Cardiac muscle cell (in vitro differentiated cells and primary cell): ENCODE results near the gene SP140. TPM values are rescaled to one million over a fixed set of nuclear protein-coding genes. Genes with fewer than 3 reads are reported as not detected.
A peak's percentile ranks its signal among the peaks of the same experiment; 100 is the strongest.

Source experiments
- DNase-seq, 2 donors: peaks; one replicate each; pipeline versions ENCODE4 v3.0.0 to v3.0.0-alpha.2; 2010 to 2017; ENCODE audit warnings: low read depth in 1 of 2, low spot score in 1 of 2
- H3K27ac ChIP-seq: fragments of 200-600 bp; sonication (generic); 2 replicates; pipeline ENCODE4 v1.5.1; 2016
- H3K27me3 ChIP-seq: fragments of 200-600 bp; sonication (generic); 2 replicates; pipeline ENCODE4 v1.6.0; 2016; ENCODE audit warnings: control low read depth
- H3K36me3 ChIP-seq: fragments of 200-600 bp; sonication (generic); 2 replicates; pipeline ENCODE4 v1.5.1; 2016; ENCODE audit warnings: control low read depth
- H3K4me1 ChIP-seq: fragments of 200-600 bp; sonication (generic); 2 replicates; pipeline ENCODE4 v1.8.1; 2017; ENCODE audit warnings: low read depth, mild to moderate bottlenecking, mixed run types
- H3K4me3 ChIP-seq: fragments of 200-600 bp; sonication (generic); 2 replicates; pipeline ENCODE4 v1.5.1; 2016; ENCODE audit warnings: mild to moderate bottlenecking
- H3K9me3 ChIP-seq: fragments of 200-600 bp; sonication (generic); 2 replicates; pipeline ENCODE4 v1.5.1; 2017; ENCODE audit warnings: low read depth, mild to moderate bottlenecking, control low read depth
- CTCF ChIP-seq: IDR thresholded peaks from 2 replicates; pipeline ENCODE4 v1.5.1; 2012; ENCODE audit warnings: low read depth, mild to moderate bottlenecking, low read length
- polyA plus RNA-seq: library from polyadenylated mRNA; unstranded; fragments of >200 nt; fragmentation: Nextera tagmentation; extraction: Ambion mirVana; gene quantifications from 2 replicates; pipeline ENCODE4 v1.2.1, GENCODE V29; 2016
- total RNA-seq: library from RNA; depleted of rRNA; stranded (reverse); fragments of >200 nt; gene quantifications from 2 replicates; pipeline ENCODE4 v1.2.3, GENCODE V29; 2016

The SP140 gene
- total and polyA plus RNA-seq, 2 experiments from 2014 or later: 0.12 to 0.53 TPM

- peak in 1 of 2 donors; percentile 8 for DNase-seq
- H3K4me1 ChIP-seq: no peaks in the 10 kb centered on the region
- no peaks in the 10 kb centered on the region for H3K36me3 ChIP-seq
- no peaks in the 10 kb centered on the region for H3K27me3 ChIP-seq
- TF ChIP-seq CTCF: no peak
- H3K4me3 ChIP-seq: no peak overlapping the region
- no peak overlapping the region for H3K27ac ChIP-seq
- no peaks in the 10 kb centered on the region for H3K9me3 ChIP-seq
Observed at GRCh38 chr2:230184727-230185578, 40.6 kb upstream of the SP140 start.

- Histone ChIP-seq H3K4me3 (no peak overlapping the region), H3K36me3 (no peaks in the 10 kb centered on the region), H3K27me3 (no peaks in the 10 kb centered on the region), H3K27ac (no peak overlapping the region), H3K9me3 (no peaks in the 10 kb centered on the region), H3K4me1 (no peaks in the 10 kb centered on the region)
- no peak for TF ChIP-seq CTCF
- no peak for DNase-seq
Observed at GRCh38 chr2:230202430-230203109, 23.0 kb upstream of the SP140 start.

GRCh38 chr2:230203110-230203676 lies 22.3 kb upstream of the SP140 start:
- H3K9me3 ChIP-seq: no peaks in the 10 kb centered on the region
- no peaks in the 10 kb centered on the region for H3K36me3 ChIP-seq
- no peak for DNase-seq
- H3K4me1 ChIP-seq: no peaks in the 10 kb centered on the region
- no peaks in the 10 kb centered on the region for H3K27me3 ChIP-seq
- no peak overlapping the region for H3K4me3 ChIP-seq
- TF ChIP-seq CTCF: no peak
- no peak overlapping the region for H3K27ac ChIP-seq

- TF ChIP-seq CTCF: no peak
- H3K36me3 ChIP-seq: no peaks in the 10 kb centered on the region
Observed at GRCh38 chr2:230205034-230205433, 20.5 kb upstream of the SP140 start.

GRCh38 chr2:230205721-230206120 lies 19.8 kb upstream of the SP140 start:
- H3K27me3 ChIP-seq: no peaks in the 10 kb centered on the region
- no peaks in the 10 kb centered on the region for H3K4me1 ChIP-seq
- DNase-seq: no peak
- H3K9me3 ChIP-seq: no peaks in the 10 kb centered on the region
- H3K27ac ChIP-seq: no peak overlapping the region
- TF ChIP-seq CTCF: no peak
- no peaks in the 10 kb centered on the region for H3K36me3 ChIP-seq
- no peak overlapping the region for H3K4me3 ChIP-seq

More at GRCh38 chr2:230205034-230205433, 20.5 kb upstream of the SP140 start:
- H3K9me3 ChIP-seq: no peaks in the 10 kb centered on the region
- H3K4me1 ChIP-seq: no peaks in the 10 kb centered on the region
- H3K4me3 ChIP-seq: no peak overlapping the region
- no peaks in the 10 kb centered on the region for H3K27me3 ChIP-seq
- DNase-seq: no peak
- H3K27ac ChIP-seq: no peak overlapping the region
